PC-3 (cell line): ENCODE data around the gene ACYP2.

ENCODE experiments used
- EZH2 ChIP-seq: fragments of 300-600 bp; sonication (generic); IDR thresholded peaks from one replicate; pipeline ENCODE4 v1.6.1; 2017; ENCODE audit warnings: antibody characterized with exemption, mild to moderate bottlenecking, low read length; ENCODE audit not compliant: unreplicated experiment
- TF ChIP-seq, protein P1 (sequence below): fragments of 300-600 bp; sonication (generic); conservative IDR thresholded peaks from 2 replicates; pipeline ENCODE4 v1.5.1; 2017; ENCODE audit warnings: antibody characterized with exemption, low read depth, mild to moderate bottlenecking, low read length

DNA sequence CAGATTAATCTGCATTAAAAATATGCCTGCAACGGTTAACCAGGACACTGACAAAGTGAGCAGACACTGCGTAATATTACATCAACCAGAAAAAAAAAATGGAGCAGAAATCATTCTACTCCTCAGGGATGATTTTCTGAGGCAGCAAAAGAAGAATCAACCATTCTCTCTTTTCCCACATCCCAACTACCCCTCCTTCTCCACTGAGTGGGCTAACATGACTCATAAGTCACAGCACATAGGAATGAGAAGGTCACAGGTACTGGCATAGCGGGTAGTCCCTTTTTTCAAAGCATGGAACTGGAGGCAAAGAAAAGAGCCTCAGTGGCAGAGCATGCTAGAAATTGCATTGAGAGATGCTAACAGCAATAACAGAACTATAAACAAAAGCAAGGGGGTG is 194.9 kb downstream of the ACYP2 start:
- TF ChIP-seq, protein P1, sequence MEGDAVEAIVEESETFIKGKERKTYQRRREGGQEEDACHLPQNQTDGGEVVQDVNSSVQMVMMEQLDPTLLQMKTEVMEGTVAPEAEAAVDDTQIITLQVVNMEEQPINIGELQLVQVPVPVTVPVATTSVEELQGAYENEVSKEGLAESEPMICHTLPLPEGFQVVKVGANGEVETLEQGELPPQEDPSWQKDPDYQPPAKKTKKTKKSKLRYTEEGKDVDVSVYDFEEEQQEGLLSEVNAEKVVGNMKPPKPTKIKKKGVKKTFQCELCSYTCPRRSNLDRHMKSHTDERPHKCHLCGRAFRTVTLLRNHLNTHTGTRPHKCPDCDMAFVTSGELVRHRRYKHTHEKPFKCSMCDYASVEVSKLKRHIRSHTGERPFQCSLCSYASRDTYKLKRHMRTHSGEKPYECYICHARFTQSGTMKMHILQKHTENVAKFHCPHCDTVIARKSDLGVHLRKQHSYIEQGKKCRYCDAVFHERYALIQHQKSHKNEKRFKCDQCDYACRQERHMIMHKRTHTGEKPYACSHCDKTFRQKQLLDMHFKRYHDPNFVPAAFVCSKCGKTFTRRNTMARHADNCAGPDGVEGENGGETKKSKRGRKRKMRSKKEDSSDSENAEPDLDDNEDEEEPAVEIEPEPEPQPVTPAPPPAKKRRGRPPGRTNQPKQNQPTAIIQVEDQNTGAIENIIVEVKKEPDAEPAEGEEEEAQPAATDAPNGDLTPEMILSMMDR: no peak
- no peak for TF ChIP-seq EZH2
